GM21717 (cell line): ENCODE data around the gene ITSN1.

Experiments used
- ATAC-seq: cut with Tn5 transposase; IDR thresholded peaks from one replicate; pipeline ENCODE4 v1.9.1; 2021; ENCODE audit warnings: mild to moderate bottlenecking, moderate library complexity; ENCODE audit not compliant: unreplicated experiment

Gene ITSN1

DNA sequence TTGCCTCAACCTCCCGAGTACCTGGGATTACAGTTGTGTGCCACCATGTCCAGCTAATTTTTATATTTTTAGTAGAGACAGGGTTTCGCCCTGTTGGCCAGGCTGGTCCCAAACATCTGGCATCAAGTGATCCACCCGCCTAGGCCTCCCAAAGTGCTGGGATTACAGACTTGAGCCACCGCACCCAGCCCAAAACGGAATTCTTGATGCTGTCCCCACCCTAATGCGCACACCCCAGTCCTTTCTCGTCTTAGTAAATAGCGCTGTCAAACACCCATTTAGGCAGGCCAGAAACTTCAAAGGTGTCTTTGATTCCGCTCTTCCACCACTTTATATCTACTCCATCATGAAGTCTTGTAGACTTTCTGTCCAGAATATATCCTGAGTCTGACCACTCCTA is 35.1 kb downstream of the ITSN1 start:
- ATAC-seq = no peak

DNA sequence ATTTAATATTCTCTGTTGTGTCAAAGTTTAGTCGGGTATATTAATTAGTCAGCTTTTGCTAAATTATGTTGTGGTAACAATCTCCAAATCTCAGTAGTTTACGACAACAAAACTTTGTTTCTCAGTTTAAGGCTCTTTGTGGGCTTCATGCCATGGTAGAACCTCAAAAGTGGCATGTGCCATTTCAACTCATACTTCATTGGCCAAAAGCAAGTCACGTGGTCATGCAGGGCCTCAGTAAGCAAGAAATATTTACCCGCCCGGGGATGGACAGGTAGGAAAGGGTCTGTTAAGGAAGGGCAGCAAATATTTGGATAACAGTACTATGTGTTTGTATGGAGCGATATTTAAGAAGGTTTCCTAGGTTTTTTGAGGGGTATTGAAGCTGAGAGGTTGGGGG is 38.6 kb downstream of the ITSN1 start:
- ATAC-seq = no peak

DNA sequence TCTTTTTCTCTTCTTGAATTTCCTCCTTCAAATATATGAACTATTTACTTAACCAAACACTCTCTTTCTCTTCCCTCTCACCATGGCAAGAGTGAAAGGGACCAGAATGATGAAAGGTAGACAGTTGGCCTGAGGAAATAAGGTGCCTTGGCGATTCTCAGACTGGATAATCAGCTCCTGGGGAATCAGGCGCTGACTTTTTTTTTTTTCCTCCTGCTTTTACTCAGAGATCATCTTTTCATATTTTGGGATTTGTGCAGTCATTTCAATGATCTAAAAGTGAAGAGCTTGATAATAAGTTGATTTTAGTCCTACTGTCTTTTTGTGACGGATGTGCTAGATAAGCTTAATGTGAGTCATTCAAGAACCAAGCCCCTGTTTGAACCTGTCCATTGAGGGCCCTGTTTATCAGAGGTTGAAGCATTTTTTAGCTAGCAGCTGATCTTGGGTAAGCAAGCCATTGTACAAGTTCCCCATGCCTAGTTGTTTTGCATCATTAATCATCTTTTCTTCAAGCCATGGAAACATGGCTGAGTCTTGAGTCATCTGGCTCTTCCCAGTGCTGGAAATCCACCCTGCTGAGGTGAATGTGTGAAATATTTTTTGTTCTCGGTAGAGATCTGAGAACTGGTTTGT is 40.8 kb downstream of the ITSN1 start:
- no peak for ATAC-seq

DNA sequence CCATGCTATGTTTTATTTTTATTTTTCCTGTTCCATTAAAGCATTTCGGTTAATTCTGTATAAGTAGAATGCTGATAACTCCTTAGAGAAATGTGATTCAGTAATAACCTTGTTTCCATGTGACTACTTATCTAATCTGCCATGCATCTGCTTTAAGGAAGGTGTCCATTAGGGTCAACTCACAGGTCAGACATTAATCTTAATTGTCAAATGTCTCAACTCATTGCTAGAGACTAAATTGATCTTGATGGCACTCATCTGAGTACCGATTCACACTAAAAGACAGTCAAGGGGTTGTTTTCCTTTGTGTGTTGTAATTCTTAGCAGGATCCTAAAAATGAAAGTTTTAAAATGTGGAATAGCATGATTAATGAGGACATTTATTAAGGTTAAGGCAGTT is 41.8 kb downstream of the ITSN1 start:
- ATAC-seq = no peak

DNA sequence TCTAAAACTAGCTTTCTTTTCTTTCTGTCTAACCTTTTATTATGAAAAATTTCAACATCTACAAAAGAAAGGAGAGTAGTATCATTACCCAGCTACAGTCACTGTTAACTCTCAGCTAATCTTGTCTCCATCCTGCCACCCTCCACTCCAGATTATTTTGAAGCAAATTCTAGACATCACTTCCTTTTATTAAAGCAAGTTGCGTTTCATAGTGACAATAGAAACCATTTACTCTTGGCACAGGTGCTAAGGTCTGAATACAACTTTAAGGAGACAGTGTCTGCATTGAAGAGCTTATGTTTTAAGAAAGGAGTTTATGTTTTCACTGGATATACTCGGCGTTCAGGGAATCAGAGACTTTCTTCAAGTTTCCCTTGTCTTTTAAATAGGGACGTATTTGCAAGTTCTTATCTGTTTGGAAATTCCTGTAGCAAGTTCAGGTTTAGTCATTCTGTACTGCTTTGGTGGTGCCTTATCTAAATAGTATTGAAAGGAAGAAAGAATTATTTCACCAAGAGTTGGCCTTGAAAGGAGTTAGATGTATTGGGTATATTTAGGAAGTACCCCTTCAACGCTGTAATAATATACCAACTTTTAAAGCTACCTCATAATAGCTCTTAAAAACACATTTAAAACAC is 42.7 kb downstream of the ITSN1 start:
- ATAC-seq = no peak

DNA sequence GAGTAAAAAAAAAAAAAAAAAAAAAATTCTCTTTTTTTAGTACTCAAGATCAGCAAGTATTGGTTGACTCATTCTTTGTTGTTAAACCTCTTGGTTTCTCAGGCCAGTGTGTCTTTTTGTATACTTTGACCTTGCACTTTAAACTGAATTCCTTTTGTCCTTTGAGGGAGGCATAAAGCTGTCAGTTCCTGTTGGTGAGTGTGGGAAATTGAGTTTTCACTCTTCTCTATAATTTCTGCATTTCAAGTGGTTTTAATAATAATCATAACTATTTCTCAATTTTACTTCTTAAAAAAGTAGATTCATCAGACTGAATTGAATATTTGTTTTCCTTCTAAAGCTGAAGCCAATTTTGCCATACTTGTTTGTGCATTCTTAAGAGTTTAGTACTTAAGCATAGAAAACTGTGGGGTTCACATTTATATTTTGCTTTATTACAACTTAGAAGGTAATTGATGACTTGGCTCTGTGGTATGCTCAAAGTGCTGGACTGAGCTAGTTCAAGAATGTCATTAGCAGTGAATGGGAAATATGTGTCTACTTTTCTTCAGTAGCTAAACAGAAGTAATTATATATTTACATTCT is 43.4 kb downstream of the ITSN1 start:
- ATAC-seq = no peak

DNA sequence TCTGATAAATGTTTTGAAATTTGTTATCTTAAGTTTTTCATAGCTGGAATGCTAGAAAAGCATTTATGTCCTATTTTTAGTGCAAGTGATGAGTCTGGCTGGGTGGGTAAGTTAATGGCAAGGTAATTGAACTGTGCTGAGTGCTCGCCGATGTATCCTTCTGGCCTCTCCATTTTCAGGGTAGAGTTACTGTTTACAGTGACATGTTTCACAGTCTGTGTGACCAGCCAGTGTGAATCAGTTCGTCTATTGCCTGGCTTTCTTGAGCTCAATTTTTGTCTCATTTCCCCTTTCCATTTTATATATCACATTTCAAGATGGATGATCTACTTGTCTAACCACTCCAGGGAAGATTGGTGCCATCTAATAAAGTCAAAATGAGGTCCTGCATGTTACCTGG is 44.1 kb downstream of the ITSN1 start:
- no peak for ATAC-seq

DNA sequence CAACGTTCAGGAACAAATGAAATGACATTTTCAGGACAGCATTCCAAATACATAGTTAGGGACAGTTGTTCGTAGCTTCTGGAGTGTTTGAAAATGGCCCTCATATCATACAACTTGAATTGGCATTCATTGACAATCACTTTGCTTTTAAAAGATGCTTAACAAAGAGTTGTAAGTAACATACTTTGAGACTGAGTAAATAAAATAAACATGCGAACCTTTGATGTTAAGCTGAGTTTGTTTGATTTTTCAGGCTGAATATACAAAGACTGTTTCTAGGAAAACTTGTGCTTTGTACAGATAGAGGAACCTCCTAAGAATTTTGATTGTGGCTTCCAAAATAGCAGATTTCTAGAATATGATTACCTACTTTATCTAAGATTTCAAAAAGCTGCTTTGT is 45.3 kb downstream of the ITSN1 start:
- no peak for ATAC-seq

DNA sequence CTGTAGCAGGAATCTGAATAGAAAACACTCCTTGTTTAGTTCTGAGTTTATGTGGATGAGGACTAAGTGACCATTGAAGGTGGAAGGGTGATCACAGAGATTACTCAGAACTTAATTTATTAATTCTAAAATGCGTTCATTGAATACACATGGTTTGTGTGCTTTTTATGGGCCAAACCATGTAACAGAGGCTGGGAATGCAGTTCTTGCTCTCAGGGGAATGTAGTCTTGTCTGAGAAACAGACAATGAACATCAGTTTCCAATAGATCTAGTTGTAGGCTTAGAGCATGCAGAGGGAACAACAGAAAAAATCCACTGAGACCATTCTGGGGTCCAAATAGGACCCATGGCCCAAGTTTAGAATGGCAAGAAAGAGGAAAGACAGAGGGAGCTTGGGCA is 46.1 kb downstream of the ITSN1 start:
- ATAC-seq = no peak

DNA sequence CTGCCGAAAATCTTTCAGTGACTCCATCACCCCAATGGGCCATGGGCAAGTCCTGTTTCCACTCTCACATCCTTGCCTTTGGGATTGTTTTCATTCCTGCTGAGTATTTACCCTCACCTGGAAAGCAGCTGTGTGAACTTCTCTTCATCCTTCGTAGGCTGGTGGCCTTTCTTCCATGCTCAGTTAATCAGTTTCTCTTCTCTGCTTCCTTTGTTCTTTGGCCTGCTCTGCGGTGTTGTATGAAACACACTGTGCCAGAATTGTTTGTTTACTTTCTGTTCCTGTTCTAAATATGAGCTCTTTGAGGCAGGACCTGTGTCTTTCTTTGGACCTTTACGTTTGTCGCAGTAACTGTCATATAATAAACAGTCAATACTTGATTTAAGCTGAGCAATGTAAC is 48.6 kb downstream of the ITSN1 start:
- ATAC-seq = no peak

DNA sequence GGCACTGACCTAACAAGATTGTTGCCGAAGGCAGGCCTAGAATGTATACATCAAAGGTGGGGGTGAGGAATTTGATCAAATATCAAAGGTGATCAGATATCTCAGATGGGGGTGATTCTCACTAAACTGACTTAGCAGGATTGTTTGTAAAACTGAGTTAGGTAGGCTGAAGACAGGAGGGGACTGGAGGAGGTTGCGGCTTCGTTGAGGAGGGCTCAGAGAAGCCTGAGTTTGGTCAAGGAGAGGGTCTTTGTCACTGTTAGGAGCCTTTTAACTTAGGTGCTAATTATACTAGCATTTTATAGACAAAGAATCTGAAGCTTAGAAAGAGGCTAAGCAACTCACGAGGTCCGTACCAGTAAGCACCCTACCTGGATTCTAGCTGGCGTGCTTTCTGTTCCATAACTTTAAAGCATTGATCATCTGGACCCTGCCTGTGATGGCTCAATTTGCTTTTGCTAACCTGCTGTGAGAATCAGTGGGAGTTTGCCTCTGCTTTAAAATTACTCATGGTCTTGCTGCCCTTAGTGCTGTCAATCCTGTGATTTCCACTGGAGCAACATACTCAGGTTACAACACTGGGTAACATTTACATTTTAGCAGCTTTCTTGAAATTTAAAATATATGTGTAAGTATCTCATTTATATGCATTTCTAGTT is 49.8 kb downstream of the ITSN1 start:
- ATAC-seq = no peak

DNA sequence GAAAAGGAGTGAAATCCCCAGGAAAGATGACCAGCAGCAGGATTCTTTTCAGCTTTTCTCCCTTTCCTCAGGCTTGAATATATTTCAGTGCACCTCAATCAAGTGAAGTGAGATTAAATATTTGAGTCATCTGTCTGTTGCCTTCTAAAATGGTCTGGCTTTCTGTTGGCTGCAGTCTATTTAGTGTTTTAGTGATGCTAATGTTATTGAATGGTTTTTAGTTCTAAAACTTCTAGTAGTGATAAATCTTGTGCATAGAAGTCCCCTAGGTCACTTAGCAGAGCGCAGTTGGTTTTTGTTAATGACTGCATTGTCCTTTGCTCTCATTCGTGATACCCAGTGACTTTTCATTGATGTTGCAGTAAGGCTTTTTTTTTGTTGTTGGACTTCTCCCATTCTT is 53.5 kb downstream of the ITSN1 start:
- no peak for ATAC-seq

DNA sequence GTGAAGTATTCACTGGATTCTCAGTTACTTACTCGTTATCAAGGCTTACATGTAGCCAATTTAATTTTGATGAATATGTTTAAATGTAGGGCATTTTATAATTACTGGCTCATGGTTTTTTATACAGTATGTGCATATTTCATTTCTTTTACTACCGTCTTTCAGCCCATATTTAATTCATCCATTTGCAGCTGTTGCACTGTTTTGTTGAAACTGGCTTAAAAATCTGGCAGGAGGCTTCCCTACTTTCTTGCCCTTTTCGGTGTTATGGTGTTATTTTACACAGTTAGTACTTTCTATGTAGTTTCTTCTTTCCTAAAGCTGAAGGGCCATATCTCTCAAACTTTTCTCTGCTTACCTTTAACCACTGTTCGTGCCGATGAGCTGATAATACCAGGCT is 54.2 kb downstream of the ITSN1 start:
- ATAC-seq = no peak

DNA sequence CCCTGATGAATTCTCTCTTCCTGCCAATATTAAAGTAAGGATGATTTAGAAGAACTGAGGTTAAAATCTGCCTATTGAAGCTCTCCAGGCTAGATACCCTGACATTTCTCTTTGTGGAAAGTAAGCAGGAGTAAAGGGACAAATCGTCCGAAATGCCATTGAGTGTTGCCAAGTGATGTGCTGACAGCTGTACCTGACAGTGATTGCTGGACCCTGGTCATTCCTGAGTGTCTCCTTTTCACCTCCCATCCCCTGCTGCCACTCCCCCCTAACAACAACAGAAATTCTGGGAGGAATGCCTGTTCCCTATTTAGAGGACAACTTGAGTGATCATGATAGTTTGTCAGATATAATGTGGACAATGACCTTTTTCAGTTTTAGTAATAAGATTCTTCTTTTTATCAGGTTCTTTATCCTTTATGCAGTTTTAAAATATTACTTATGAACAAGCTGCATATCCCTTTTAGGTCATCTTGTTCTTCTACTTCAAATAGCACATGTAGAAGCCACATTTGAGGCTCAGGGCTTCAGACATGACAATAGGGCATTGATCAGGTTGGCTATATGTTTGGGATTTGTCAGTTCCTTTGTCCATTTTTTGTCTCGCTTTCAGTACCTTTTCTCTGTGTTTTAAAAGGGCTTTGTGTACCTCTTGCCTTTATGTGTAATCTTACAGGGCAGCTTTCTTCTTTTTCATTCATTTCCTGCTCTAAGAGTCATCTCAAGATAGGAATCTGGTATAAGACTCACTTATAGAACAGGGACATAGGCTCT is 56.0 kb downstream of the ITSN1 start:
- no peak for ATAC-seq

DNA sequence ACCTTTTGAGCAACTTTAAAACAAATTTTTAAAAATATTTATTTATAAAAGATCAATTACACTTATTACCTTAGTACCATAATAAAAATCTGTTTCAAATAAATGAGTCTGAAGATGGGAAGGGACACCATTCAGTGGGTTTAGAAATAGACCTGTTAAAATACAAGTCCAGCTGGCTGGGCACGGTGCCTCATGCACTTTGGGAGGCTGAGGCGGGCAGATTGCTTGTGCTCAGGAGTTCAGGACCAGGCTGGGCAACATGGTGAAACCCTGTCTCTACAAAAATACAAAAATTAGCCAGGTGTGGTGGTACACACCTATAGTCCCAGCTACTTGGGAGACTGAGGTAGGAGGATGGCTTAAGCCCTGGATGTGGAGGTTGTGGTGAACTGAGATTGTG is 57.0 kb downstream of the ITSN1 start:
- ATAC-seq = no peak

DNA sequence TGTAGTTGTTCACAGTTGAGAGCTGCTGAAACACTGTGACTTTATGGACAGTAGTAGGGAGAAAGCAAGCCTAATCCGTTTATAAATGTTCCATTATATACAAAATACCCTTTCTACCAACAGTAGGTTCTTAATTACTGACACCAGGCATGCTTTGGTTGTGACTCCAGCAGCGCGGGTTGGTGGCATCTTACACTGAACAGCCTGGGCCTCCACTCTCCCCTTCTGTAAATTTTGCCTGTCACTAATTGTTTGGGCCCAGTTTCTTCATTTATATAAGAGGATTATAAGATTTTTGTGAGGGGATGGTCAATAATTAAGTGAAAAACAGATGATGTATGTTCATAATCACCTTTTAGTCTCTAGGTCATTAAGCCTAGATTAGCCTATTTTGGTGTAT is 58.2 kb downstream of the ITSN1 start:
- ATAC-seq = no peak

DNA sequence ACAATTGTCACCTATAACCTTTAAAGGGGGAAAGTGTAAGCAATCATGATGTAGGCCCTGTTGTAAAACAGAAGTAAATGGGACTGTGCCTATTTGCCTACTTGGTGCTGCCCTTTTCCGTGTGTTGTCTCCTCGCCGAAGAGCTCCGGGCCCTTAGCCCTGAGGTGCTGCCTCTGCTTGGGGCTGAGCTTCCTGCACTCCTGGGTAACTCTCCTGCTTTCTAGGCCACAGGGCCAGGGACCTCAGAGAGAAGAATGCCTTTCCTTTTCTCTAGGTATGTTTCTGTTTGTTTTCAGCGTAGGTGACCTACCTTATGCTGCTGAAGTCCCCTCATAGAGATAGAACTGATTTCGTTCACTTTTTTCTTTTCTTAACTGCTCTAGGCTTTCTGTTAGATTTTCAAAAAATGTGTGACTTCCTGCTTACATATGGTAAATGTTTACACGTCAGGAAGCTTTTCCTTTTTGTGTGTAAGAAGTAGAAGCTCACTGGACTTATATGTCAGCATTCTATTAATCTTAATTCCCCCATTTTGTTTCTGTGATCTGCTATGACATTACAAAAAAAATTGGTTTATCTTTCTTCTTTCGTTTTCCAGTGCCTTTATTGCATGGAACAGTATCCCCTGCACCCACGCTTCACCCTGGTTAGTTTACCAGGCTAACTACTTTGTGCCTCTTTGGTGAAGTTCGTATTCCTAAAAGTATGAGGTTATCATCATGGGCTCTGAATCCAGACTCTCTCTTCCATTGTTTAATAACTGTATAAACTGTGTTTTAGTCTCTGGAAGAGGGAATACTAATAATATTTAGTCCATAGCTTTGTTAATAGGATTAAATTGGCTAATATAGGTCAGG is 61.7 kb downstream of the ITSN1 start:
- no peak for ATAC-seq

DNA sequence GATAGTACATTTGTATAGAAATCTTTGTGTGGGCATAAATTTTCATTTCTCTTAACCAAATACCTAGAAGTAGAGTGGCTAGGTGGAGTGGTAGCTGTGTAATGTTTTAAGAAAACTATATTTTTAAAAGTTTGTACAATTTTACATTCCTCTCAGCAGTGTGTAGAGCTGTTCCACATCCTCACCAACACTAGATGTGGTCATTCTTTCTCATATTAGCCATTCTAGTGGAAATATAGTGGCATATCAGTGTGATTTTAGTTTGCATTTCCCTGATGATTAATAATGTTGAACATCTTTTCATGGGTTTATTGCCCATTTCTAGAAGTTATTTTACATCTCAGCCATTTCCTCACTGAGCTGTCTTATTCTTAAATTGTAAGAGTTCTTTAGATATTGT is 65.5 kb downstream of the ITSN1 start:
- no peak for ATAC-seq

DNA sequence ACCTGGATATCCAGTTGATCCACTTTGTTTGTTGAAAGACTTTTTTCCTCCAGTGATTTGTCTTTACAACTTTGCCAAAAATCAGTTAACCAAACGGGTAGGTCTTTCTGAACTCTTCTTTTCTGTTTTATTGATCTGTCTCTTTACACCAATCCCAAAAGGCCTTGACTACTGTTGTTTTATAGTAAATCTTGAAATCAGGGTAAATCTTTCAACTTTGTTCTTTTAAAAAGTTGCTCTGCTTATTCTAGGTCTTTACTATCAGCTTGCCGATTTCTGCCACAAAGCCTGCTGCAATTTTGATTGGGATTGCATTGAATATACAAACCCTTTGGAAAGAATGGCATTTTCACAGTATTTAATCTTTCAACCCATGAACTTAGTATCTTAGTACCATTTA is 66.6 kb downstream of the ITSN1 start:
- ATAC-seq = no peak

DNA sequence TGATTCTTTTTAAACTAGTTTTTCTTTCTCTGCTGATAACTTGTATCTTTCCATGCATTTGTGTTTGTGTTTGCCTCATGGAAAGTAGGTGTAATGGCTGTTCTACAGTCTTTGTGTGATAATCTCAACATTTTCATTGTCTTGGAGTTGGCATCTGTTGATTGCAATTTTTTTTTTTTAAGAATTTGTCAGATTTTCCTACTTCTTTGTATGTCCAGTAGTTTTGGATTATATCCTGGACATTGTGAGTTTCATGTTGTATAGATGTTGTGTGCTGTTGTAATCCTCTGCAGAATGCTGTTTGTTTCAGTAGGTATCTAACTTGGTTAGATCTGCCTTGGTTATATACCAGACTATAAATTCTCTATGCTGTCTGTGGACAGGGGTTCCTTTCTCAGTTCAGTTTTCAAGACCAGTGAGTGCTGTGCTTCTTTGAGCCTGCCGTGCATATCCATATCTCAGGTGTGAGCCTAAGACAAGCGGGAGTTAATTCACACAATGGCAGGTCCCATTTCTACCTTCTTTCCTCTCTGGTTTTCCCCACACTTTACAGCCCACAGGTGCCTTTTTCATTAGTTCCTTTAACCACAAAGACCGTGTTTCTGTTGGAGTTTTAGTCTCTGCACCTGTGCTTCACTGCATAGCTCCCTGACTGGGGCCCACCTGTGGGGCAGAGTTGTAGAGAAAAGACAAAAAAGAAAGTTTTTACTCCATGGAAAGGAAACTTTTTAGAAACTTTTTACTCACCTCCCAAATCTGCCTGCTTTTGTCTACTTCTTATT is 69.9 kb downstream of the ITSN1 start:
- no peak for ATAC-seq
